ENCODE measurements around the gene SLC25A15.

SLC25A15 gene

DNA sequence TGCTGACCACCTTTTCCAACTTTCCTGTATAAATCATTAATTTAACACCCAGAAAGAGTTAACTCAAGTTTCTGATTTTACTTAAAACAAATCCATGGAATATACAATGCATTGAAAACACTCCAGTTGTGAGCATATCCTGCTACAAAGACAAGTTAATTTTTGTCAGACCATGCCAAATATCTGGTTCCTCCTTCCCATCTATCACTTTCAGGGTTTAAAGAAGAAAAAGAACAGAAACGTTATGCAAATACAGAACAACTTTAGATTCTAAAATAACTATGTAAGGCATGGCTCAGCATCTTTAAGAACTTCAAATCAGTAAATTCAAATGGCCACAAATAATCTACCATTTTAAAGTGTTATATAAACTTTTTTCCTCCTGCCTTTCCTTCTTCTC lies 33.4 kb upstream of the SLC25A15 start:
- Histone ChIP-seq H3F3A (ENCODE audit: insufficient read depth) (peaks cover 72% of the 10 kb centered on the region), H3K79me2 (ENCODE audit: insufficient read depth, low read length) (peaks cover 19% of the 10 kb centered on the region), H2AFZ (ENCODE audit: low read depth, low read length, severe bottlenecking) (no peak overlapping the region), H3K4me3 (ENCODE audit: insufficient read depth, low read length, poor library complexity, severe bottlenecking) (peak overlapping the region; percentile 39), H3K9me3 (ENCODE audit: insufficient read depth, low read length) (no peaks in the 10 kb centered on the region), H3K9me2 (replicated peaks; ENCODE audit: insufficient read depth, low read length) (no peaks in the 10 kb centered on the region), H4K20me1 (ENCODE audit: low read depth, low read length) (no peaks in the 10 kb centered on the region), H3K27me3 (ENCODE audit: low read length) (no peaks in the 10 kb centered on the region), H3K4me2 (ENCODE audit: low read depth, low read length, poor library complexity, severe bottlenecking) (peak overlapping the region; percentile 84), H3K9ac (ENCODE audit: low read length) (peak overlapping the region; percentile 61), H3K27ac (ENCODE audit: low read depth, low read length) (peak overlapping the region; percentile 91), H3K36me3 (ENCODE audit: low read length) (peaks cover 22% of the 10 kb centered on the region)
- TF ChIP-seq, protein P1, sequence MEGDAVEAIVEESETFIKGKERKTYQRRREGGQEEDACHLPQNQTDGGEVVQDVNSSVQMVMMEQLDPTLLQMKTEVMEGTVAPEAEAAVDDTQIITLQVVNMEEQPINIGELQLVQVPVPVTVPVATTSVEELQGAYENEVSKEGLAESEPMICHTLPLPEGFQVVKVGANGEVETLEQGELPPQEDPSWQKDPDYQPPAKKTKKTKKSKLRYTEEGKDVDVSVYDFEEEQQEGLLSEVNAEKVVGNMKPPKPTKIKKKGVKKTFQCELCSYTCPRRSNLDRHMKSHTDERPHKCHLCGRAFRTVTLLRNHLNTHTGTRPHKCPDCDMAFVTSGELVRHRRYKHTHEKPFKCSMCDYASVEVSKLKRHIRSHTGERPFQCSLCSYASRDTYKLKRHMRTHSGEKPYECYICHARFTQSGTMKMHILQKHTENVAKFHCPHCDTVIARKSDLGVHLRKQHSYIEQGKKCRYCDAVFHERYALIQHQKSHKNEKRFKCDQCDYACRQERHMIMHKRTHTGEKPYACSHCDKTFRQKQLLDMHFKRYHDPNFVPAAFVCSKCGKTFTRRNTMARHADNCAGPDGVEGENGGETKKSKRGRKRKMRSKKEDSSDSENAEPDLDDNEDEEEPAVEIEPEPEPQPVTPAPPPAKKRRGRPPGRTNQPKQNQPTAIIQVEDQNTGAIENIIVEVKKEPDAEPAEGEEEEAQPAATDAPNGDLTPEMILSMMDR (IDR thresholded peaks at IDR 0.05; ENCODE audit: insufficient read depth, low read length, poor library complexity, severe bottlenecking): no peak
- no peak for TF ChIP-seq EZH2phosphoT487 (conservative IDR thresholded peaks at IDR 0.05; ENCODE audit: low read length)

DNA sequence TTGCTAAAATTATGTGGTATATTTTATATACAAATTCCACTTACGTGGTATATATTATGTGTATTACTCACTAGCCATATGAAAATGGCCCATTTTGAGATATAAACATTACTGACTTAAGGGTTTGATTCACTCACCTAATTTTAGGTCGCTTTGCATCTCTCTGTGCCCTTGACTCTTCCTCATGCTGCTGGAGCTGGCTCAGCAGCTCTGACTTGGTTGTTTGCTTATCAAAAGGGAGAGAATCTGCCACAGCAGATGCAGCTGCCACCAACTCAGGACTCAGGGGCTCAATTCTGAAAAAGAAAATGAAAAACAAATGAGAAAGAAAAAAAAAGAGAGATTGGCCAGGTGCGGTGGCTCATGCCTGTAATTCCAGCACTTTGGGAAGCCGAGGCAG lies 30.6 kb upstream of the SLC25A15 start:
- Histone ChIP-seq H3K4me2 (ENCODE audit: low read depth, low read length, poor library complexity, severe bottlenecking) (peak overlapping the region; percentile 73), H3K9ac (ENCODE audit: low read length) (peak overlapping the region; percentile 23; the same call in 1 of the 2 replicates), H3K4me3 (ENCODE audit: insufficient read depth, low read length, poor library complexity, severe bottlenecking) (peak overlapping the region; percentile 15), H3K9me3 (ENCODE audit: insufficient read depth, low read length) (no peaks in the 10 kb centered on the region), H3K9me2 (replicated peaks; ENCODE audit: insufficient read depth, low read length) (no peaks in the 10 kb centered on the region), H2AFZ (ENCODE audit: low read depth, low read length, severe bottlenecking) (no peak overlapping the region), H3K27ac (ENCODE audit: low read depth, low read length) (peak overlapping the region; percentile 91), H4K20me1 (ENCODE audit: low read depth, low read length) (no peaks in the 10 kb centered on the region), H3F3A (ENCODE audit: insufficient read depth) (peaks cover 82% of the 10 kb centered on the region), H3K36me3 (ENCODE audit: low read length) (peaks cover 11% of the 10 kb centered on the region), H3K79me2 (ENCODE audit: insufficient read depth, low read length) (peaks cover 35% of the 10 kb centered on the region), H3K27me3 (ENCODE audit: low read length) (no peaks in the 10 kb centered on the region)
- TF ChIP-seq, protein P1 (IDR thresholded peaks at IDR 0.05; ENCODE audit: insufficient read depth, low read length, poor library complexity, severe bottlenecking): no peak
- no peak for TF ChIP-seq EZH2phosphoT487 (conservative IDR thresholded peaks at IDR 0.05; ENCODE audit: low read length)

DNA sequence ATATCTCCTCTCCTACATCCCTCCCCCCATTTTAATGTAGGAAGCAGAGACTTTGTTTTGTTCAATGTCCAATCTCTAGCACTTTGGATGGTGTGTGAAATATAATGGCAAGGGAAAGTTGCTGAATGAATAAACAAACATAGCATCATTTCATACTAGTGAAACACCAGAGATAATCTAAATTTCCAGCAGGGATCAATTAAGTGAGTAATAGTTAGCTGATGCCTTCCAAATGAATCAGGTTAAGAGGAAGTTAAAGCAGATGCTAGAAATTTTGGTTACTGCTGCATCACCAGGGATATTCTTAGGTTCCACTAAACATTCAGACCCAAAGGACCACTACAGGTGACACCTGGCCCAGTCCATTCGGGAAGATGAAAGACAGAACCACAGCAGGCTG lies 26.6 kb upstream of the SLC25A15 start:
- H3K4me2 ChIP-seq (ENCODE audit: low read depth, low read length, poor library complexity, severe bottlenecking): peak overlapping the region; percentile 28

More for the DNA sequence above, 26.6 kb upstream of the SLC25A15 start:
- Histone ChIP-seq H3K4me3 (ENCODE audit: insufficient read depth, low read length, poor library complexity, severe bottlenecking) (no peak overlapping the region), H3K9me2 (replicated peaks; ENCODE audit: insufficient read depth, low read length) (no peaks in the 10 kb centered on the region), H3K79me2 (ENCODE audit: insufficient read depth, low read length) (peaks cover 32% of the 10 kb centered on the region), H3F3A (ENCODE audit: insufficient read depth) (peaks cover 79% of the 10 kb centered on the region), H3K27me3 (ENCODE audit: low read length) (no peaks in the 10 kb centered on the region), H3K36me3 (ENCODE audit: low read length) (peaks cover 9% of the 10 kb centered on the region), H3K9me3 (ENCODE audit: insufficient read depth, low read length) (no peaks in the 10 kb centered on the region), H3K27ac (ENCODE audit: low read depth, low read length) (peak overlapping the region; percentile 91), H4K20me1 (ENCODE audit: low read depth, low read length) (no peaks in the 10 kb centered on the region), H2AFZ (ENCODE audit: low read depth, low read length, severe bottlenecking) (no peak overlapping the region), H3K9ac (ENCODE audit: low read length) (peak overlapping the region; percentile 29; the same call in 1 of the 2 replicates)
- TF ChIP-seq, protein P1 (IDR thresholded peaks at IDR 0.05; ENCODE audit: insufficient read depth, low read length, poor library complexity, severe bottlenecking): no peak
- no peak for TF ChIP-seq EZH2phosphoT487 (conservative IDR thresholded peaks at IDR 0.05; ENCODE audit: low read length)
